Coronary artery (tissue), 2 donors: Measurements from ENCODE around the gene GPBP1.
A peak's percentile ranks its signal among the peaks of the same experiment; 100 is the strongest.

Experiments
- DNase-seq: peaks from one replicate; pipeline ENCODE4 v3.0.0-alpha.2; 2017; ENCODE audit warnings: low spot score
- H3K27ac ChIP-seq, 2 donors: fragments of 200-600 bp; sonication (generic); one replicate each; pipeline ENCODE4 v1.5.1; 2016 to 2019
- H3K4me3 ChIP-seq: fragments of 200-600 bp; sonication (generic); 2 replicates; pipeline ENCODE4 v1.5.1; 2016; ENCODE audit warnings: mild to moderate bottlenecking, moderate library complexity
- TF ChIP-seq, protein P1 (sequence below): fragments of 200-600 bp; sonication (generic); IDR thresholded peaks from one replicate; pipeline ENCODE4 v1.5.1; 2019; ENCODE audit warnings: antibody characterized with exemption

Gene GPBP1

GRCh38 chr5:57202811-57203210, 29.0 kb downstream of the GPBP1 start:
- no peak for DNase-seq
- H3K4me3 ChIP-seq: no peak overlapping the region
- TF ChIP-seq, protein P1, sequence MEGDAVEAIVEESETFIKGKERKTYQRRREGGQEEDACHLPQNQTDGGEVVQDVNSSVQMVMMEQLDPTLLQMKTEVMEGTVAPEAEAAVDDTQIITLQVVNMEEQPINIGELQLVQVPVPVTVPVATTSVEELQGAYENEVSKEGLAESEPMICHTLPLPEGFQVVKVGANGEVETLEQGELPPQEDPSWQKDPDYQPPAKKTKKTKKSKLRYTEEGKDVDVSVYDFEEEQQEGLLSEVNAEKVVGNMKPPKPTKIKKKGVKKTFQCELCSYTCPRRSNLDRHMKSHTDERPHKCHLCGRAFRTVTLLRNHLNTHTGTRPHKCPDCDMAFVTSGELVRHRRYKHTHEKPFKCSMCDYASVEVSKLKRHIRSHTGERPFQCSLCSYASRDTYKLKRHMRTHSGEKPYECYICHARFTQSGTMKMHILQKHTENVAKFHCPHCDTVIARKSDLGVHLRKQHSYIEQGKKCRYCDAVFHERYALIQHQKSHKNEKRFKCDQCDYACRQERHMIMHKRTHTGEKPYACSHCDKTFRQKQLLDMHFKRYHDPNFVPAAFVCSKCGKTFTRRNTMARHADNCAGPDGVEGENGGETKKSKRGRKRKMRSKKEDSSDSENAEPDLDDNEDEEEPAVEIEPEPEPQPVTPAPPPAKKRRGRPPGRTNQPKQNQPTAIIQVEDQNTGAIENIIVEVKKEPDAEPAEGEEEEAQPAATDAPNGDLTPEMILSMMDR: no peak
- no peak overlapping the region for H3K27ac ChIP-seq

DNA sequence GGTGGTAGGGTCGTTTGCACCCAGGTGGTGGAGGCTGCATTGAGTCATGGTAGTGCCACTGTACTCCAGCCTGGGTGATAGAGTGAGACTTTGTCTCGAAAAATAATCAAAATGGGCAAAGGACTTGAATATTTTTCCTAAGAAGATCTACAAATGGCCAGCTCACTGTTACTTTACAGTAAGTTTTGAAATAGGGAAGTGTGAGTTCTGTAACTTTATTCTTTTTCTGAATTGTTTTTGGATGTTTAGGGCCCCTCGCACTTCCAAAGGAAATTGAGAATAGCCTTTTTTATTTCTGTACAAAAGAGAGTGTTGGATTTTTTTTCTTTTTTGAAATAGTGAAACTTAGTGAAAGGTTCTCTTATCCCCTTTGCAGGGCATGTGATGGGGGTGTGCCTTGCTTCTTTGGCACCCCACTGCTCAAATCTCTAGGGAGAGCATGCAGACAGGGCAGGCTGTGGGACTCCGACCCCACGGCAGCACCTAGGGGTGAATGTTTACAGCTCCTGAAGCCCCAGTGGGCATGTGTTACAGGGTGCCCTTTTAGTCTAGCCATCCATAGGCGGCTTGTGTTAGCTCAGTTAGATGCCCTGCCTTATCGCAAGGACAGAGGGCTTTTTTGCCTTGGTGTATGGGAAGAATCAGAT, 33.3 kb downstream of the GPBP1 start:
- TF ChIP-seq, protein P1: no peak
- no peak for DNase-seq
- peak overlapping the region in 1 of 2 donors; percentile 65 for H3K27ac ChIP-seq
- H3K4me3 ChIP-seq: peak overlapping the region; percentile 30

DNA sequence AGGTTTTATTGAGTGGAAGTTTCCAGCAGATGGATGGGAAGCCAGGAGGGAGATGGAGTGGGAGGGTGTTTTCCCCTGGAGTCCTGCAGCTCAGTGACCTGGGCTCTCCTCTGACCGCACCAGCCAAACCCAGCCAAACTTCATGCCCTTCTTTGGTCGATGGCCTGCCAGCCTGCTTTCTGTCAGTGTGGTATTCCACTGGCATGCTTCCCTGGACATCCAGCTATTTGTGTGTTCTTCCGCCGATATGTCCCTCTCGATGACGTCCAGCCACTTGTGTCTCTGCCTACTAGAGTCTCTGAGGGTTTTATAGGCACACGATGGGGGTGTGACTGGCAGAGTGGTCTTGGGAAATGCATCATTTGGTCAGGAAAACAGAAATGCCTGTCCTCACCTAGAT, 33.8 kb downstream of the GPBP1 start:
- H3K27ac ChIP-seq: peak overlapping the region in 1 of 2 donors; percentile 65
- TF ChIP-seq, protein P1: no peak
- H3K4me3 ChIP-seq: peak overlapping the region; percentile 30
- DNase-seq: peak; percentile 76

DNA sequence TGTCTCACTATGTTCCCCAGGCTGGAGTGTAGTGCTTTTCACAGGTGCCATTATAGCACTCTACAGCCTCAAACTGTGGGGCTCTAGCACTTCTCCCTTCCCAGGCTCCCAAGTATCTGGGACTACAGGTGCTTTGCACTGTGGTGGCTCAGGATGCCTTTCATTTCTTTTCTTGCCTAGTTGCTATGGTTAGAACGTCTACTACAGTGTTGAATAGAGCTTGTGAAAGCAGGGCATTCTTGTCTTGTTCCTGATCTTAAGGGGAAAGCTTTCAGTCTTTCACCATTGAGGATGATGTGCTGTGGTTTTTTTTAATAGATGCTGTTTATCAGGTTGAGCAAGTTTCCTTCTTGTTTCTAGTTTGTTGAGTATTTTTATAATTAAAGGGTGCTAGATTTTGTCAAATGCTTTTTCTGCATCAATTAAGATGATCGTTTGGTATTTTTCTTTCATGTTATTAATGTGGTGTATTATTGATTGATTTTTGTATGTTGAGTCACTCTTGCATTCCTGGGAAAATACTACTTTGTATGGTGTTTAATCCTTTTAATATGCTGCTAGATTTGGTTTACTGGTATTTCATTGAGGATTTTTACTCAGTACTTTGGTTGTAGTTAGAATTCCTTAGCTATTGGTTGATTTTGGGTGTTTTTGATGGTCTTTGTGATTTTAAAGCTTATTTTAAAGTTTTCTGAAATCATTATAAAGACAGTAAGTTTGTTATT, 35.6 kb downstream of the GPBP1 start:
- Histone ChIP-seq H3K27ac (no peak overlapping the region), H3K4me3 (no peak overlapping the region)
- TF ChIP-seq, protein P1: no peak
- no peak for DNase-seq

GRCh38 chr5:57210633-57211032, 36.8 kb downstream of the GPBP1 start:
- H3K27ac ChIP-seq: no peak overlapping the region
- TF ChIP-seq, protein P1: no peak
- no peak for DNase-seq
- no peak overlapping the region for H3K4me3 ChIP-seq

- no peak overlapping the region for H3K27ac ChIP-seq
- TF ChIP-seq, protein P1: no peak
- DNase-seq: no peak
- no peak overlapping the region for H3K4me3 ChIP-seq
Measured at GRCh38 chr5:57211039-57211438, 37.2 kb downstream of the GPBP1 start.
